Retinal pigment epithelial cell (primary cell): ENCODE results near the gene AGMO.

Experiments used
- DNase-seq: peaks from one replicate; pipeline ENCODE4 v3.0.0-alpha.2; 2010; ENCODE audit warnings: low read depth
- H3K4me3 ChIP-seq: 2 replicates; pipeline ENCODE4 v1.5.1; 2011; ENCODE audit warnings: mild to moderate bottlenecking, low read length, control low read depth, moderate library complexity
- TF ChIP-seq, protein P1 (sequence below): conservative IDR thresholded peaks from 2 replicates; pipeline ENCODE4 v1.5.1; 2011; ENCODE audit warnings: low read depth, low read length, control low read depth, inconsistent platforms

AGMO gene

DNA sequence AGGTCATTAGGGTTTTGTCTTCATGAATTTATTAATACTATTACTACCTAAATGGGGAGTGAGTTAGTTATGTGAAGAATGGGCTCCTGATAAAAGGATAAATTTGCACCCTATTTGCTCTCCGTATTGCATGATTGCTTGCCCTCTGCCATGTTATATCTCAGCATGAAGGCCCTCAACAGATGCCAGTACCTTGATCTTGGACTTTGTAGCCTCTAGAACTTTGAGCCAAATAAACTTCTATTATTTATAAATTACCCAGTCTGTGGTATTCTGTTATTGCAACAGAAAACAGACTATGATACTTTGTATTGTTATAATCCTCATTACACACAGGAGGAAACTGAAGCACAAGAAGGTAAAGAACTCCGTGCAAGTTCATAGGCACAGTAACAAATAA lies 150.8 kb downstream of the AGMO start:
- no peak for DNase-seq
- TF ChIP-seq, protein P1, sequence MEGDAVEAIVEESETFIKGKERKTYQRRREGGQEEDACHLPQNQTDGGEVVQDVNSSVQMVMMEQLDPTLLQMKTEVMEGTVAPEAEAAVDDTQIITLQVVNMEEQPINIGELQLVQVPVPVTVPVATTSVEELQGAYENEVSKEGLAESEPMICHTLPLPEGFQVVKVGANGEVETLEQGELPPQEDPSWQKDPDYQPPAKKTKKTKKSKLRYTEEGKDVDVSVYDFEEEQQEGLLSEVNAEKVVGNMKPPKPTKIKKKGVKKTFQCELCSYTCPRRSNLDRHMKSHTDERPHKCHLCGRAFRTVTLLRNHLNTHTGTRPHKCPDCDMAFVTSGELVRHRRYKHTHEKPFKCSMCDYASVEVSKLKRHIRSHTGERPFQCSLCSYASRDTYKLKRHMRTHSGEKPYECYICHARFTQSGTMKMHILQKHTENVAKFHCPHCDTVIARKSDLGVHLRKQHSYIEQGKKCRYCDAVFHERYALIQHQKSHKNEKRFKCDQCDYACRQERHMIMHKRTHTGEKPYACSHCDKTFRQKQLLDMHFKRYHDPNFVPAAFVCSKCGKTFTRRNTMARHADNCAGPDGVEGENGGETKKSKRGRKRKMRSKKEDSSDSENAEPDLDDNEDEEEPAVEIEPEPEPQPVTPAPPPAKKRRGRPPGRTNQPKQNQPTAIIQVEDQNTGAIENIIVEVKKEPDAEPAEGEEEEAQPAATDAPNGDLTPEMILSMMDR = no peak

GRCh38 chr7:15407910-15408309 lies 153.9 kb downstream of the AGMO start:
- TF ChIP-seq, protein P1 = no peak
- no peak overlapping the region for H3K4me3 ChIP-seq
- no peak for DNase-seq

More for the DNA sequence above, 150.8 kb downstream of the AGMO start:
- no peak overlapping the region for H3K4me3 ChIP-seq

DNA sequence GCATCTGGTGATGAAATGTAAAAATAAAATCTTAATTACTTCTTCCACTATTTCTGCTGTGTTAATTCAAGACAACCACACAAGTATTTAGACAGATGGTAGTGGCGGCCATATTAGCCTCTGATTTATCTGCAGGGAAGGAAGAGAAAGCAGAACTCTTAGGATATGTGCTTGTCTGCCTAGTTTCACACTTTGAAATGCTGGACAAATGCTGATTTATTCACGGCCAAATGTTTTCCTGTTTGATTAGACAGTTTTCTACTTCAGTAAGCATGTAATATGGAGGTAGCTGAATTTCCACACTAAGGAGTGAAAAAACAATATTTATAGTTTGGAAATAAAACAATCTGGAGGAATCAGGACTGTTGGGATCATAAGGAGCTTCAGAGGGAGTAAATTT lies 158.1 kb downstream of the AGMO start:
- H3K4me3 ChIP-seq = no peak overlapping the region
- no peak for DNase-seq
- TF ChIP-seq, protein P1 = no peak

DNA sequence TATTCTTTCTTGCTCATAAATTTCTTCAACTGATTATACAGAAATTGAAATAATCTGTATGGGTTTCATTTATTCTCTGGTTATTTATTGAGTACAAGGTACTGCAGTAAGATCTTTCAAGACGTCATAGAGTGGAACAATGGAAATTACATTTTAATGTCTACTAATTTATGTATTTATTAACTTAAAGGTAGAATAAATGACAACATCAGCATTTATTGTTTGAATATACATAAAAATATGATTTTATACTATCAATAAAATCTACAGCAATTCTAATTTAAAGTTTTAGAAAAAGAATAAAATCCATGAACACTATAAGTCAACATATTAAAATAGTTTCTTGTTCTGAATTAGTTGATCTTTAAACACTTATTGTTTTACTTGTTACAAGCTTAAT lies 158.5 kb downstream of the AGMO start:
- DNase-seq = no peak
- H3K4me3 ChIP-seq = no peak overlapping the region
- TF ChIP-seq, protein P1 = no peak

- no peak overlapping the region for H3K4me3 ChIP-seq
- DNase-seq = no peak
- TF ChIP-seq, protein P1 = no peak
Measured at GRCh38 chr7:15402436-15403136, 159.2 kb downstream of the AGMO start.

DNA sequence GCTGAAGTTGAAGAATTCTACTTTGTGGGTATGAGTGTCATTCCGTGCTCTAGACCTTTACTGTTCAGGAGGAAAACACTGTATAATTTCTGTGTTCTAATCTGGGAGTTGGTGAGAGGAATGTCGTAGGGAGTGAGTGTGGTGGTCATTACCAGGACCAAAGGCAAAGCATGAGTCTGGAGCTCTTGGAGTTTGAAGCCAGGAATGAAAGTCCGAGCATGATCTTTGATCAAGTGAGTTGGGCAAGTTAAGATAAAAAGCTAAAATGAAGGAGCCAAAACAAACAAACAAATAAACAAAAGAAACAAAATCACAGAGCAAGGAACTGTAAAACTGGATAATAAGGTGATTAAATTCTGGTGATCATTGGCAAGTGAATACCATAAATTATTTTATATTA lies 161.4 kb downstream of the AGMO start:
- TF ChIP-seq, protein P1 = no peak
- no peak for DNase-seq
- no peak overlapping the region for H3K4me3 ChIP-seq

DNA sequence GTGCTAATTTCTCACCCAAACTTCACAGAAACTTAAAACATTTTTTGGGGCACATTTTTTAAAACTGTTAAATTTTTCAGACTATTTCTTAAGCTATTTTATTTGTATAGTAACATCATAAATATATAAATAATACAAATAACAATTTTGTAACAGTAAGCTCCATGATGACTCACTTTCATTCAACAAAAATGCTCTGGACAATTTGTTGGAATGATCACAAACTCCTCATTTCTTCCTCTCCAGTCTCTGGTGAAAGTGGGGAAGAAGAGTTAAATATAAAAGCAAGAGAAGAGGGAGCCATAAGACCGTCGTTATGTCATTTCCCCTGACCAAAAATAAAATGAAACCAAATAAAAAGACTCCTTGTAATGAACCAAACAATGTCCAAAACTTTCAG lies 162.4 kb downstream of the AGMO start:
- DNase-seq = no peak

More for the DNA sequence above, 162.4 kb downstream of the AGMO start:
- H3K4me3 ChIP-seq = no peak overlapping the region
- TF ChIP-seq, protein P1 = no peak
